Activated naive CD4-positive, alpha-beta T cell treated with anti-CD3 and anti-CD28 coated beads, Interleukin-2, amount 10 ng/mL, durations not matched to agents 7 days and 5 days (primary cell): ENCODE measurements around the gene DYSF.
"Not testable (repeated sequence)": the region's sequence is repeated elsewhere in the genome, so short reads cannot be mapped to it uniquely, and the experiment has no call there.

Experiments used
- CTCF ChIA-PET: fragments of 350-600 bp; sonication (Branson Sonifier 250); formaldehyde crosslinking; loops from one replicate; lab custom pipeline; 2021; ENCODE audit warnings: antibody characterized with exemption; lab: Charles Lee
- DNase-seq: peaks from one replicate; pipeline ENCODE4 v3.0.0-alpha.2; 2020
- H3K27ac Mint-ChIP-seq: one replicate; pipeline ENCODE4 v1.8.0; 2021; ENCODE audit warnings: mild to moderate bottlenecking, moderate library complexity, mixed read lengths
- H3K27me3 Mint-ChIP-seq: one replicate; pipeline ENCODE4 v1.8.0; 2021; ENCODE audit warnings: mild to moderate bottlenecking, mixed read lengths
- H3K36me3 Mint-ChIP-seq: one replicate; pipeline ENCODE4 v1.8.0; 2021; ENCODE audit warnings: mixed read lengths
- H3K4me1 Mint-ChIP-seq: one replicate; pipeline ENCODE4 v1.8.0; 2021; ENCODE audit warnings: mixed read lengths
- H3K4me3 Mint-ChIP-seq: one replicate; pipeline ENCODE4 v1.8.0; 2021; ENCODE audit warnings: mild to moderate bottlenecking, moderate library complexity, mixed read lengths
- H3K9me3 Mint-ChIP-seq: one replicate; pipeline ENCODE4 v1.8.0; 2021; ENCODE audit warnings: mixed read lengths

DYSF gene

DNA sequence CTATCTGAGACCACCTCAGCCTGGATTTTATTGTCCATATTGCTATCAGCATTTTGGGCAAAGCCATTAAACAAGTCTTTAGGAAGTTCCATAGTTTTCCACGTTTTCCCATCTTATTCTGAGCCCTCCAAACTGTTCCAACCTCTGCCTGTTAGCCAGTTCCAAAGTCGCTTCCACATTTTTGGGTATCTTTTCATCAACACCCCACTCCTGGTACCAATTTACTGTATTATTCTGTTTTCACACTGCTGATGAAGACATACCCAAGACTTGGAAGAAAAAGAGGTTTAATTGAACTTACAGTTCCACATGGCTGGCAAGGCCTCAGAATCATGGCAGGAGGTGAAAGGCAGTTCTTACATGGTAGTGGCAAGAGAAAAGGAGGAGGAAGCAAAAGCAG is 204.9 kb downstream of the DYSF start:
- peaks cover 12% of the 10 kb centered on the region for H3K9me3 Mint-ChIP-seq
- CTCF ChIA-PET, H3K36me3 Mint-ChIP-seq, H3K4me3 Mint-ChIP-seq, DNase-seq, H3K4me1 Mint-ChIP-seq, H3K27me3 Mint-ChIP-seq, H3K27ac Mint-ChIP-seq: not testable (repeated sequence)

DNA sequence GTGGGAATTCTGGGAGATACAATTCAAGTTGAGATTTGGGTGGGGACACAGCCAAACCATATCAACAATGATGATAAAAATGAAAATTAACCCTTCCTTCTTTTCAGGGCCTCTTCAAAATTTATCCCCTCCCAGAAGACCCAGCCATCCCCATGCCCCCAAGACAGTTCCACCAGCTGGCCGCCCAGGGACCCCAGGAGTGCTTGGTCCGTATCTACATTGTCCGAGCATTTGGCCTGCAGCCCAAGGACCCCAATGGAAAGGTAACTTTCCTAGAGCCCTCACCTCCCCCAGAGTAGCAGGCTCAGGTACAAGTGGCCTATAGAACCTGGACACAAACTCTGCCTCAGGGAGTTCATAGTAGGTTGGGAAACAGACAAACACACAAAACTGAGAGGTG is 205.4 kb downstream of the DYSF start:
- Mint-ChIP-seq H3K4me1 (no peaks in the 10 kb centered on the region), H3K9me3 (peaks cover 12% of the 10 kb centered on the region), H3K4me3 (no peak overlapping the region), H3K27me3 (peaks cover 6% of the 10 kb centered on the region), H3K36me3 (no peaks in the 10 kb centered on the region), H3K27ac (no peak overlapping the region)
- CTCF ChIA-PET = no interaction called here
- no peak for DNase-seq

DNA sequence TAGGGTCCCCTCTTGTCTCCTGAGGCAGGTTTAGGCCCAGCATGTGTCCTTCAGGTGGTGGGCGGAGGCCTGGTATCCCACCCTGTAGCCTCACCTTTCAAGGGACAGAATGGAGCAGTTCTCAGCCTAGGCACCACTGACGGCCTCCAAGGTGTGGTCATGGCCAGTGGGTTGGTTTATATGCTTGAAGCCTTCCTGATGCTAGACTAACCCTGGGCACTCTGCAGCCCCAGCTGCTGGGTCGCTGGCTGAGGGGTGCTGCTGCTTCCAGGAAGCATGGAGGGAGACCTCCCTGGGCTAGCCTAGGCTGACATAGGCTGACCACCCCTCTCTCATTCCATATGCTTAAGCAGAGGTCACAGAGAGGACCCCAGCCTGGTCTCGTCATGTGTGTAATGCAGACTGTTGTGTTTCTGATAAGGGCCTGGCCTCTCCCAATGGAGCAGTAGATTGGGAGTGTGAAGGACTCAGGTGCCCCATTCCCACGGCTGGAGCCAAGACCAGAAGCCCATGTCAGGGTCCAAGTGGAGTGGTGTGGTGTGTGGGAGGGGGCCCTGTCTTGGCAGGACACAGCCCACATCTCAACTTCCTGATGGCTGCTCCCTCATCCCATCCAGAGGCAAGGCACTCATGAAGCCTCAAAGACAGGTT is 206.6 kb downstream of the DYSF start:
- peaks cover 12% of the 10 kb centered on the region for H3K9me3 Mint-ChIP-seq
- H3K4me3 Mint-ChIP-seq = no peak overlapping the region
- DNase-seq = no peak
- H3K36me3 Mint-ChIP-seq = no peaks in the 10 kb centered on the region
- CTCF ChIA-PET = no interaction called here
- H3K27ac Mint-ChIP-seq = no peak overlapping the region
- peaks cover 6% of the 10 kb centered on the region for H3K27me3 Mint-ChIP-seq
- H3K4me1 Mint-ChIP-seq = no peaks in the 10 kb centered on the region

DNA sequence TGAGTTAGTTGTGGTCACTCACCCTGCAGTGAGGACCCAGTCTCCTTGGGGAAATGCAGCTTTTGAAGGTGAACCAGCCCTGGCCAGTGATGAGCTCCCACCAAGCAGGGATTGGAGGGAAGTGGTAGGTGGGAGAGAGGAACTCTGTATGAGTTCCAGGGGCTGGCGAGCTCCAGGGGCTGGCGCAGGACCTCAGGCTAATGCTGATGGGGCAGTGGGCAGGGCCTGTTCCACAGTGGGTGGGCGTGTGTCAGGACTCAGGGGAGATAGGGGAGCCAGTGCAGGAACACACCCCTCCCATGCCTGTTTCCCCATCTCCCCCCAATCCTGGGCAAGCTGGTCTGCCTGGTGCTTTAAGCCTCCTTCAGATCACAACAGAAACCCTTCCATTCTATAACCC is 208.4 kb downstream of the DYSF start:
- Mint-ChIP-seq H3K9me3 (peaks cover 12% of the 10 kb centered on the region), H3K27me3 (no peaks in the 10 kb centered on the region), H3K4me3 (no peak overlapping the region), H3K36me3 (no peaks in the 10 kb centered on the region), H3K4me1 (no peaks in the 10 kb centered on the region), H3K27ac (no peak overlapping the region)
- CTCF ChIA-PET = no interaction called here
- DNase-seq = no peak

DNA sequence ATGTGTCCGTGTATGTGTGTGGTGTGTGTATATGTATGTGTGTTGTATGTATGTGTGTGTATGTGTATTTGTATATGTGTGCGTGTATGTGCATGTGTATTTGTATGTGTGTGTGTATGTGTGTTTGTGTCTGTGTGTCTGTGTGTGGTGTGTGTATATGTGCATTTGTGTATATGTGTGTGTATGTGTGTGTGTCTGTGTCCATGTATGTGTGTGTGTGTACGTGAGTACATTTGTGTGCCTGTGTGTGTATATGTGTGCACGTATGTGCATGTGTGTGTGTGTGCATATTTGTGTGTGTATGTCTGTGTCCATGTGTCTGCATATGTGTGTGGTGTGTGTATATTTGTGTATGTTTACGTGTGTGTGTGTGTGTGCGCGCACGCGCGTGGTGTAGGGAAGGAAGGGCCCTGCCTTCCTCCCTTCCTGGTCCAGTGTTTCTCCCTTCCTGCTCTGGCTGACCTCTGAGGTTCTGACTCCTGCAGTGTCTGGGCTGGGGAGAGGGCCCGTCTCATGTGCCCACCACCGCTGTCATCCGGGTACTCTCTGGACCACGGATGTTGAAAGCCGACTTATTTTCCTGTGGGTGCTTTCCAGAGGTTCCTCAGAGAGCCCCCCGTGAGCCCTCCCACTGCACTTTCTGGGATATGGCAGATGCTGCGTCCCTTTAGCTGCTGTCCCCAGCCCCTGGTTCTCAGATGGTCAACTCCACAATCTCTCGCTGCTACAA is 209.5 kb downstream of the DYSF start:
- no peaks in the 10 kb centered on the region for H3K4me1 Mint-ChIP-seq
- CTCF ChIA-PET = no interaction called here
- peaks cover 12% of the 10 kb centered on the region for H3K9me3 Mint-ChIP-seq
- no peak overlapping the region for H3K27ac Mint-ChIP-seq
- H3K4me3 Mint-ChIP-seq = no peak overlapping the region
- H3K27me3 Mint-ChIP-seq = no peaks in the 10 kb centered on the region
- H3K36me3 Mint-ChIP-seq = no peaks in the 10 kb centered on the region
- no peak for DNase-seq

DNA sequence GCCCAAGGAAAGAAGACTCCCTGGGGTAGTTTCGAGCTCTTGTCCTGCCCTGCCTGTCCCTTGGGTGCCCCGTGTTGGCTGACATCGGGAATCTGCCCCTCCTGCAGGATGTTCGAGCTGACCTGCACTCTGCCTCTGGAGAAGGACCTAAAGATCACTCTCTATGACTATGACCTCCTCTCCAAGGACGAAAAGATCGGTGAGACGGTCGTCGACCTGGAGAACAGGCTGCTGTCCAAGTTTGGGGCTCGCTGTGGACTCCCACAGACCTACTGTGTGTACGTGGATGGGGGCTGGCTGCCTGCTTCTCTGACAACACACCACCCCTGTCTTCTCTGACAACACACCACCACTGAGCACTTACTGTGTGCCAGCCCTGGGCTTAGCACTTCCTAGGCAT is 210.8 kb downstream of the DYSF start:
- Mint-ChIP-seq H3K9me3 (peaks cover 2% of the 10 kb centered on the region), H3K27me3 (no peaks in the 10 kb centered on the region), H3K4me1 (no peaks in the 10 kb centered on the region), H3K4me3 (no peak overlapping the region), H3K27ac (no peak overlapping the region), H3K36me3 (no peaks in the 10 kb centered on the region)
- DNase-seq = no peak
- CTCF ChIA-PET = no interaction called here

DNA sequence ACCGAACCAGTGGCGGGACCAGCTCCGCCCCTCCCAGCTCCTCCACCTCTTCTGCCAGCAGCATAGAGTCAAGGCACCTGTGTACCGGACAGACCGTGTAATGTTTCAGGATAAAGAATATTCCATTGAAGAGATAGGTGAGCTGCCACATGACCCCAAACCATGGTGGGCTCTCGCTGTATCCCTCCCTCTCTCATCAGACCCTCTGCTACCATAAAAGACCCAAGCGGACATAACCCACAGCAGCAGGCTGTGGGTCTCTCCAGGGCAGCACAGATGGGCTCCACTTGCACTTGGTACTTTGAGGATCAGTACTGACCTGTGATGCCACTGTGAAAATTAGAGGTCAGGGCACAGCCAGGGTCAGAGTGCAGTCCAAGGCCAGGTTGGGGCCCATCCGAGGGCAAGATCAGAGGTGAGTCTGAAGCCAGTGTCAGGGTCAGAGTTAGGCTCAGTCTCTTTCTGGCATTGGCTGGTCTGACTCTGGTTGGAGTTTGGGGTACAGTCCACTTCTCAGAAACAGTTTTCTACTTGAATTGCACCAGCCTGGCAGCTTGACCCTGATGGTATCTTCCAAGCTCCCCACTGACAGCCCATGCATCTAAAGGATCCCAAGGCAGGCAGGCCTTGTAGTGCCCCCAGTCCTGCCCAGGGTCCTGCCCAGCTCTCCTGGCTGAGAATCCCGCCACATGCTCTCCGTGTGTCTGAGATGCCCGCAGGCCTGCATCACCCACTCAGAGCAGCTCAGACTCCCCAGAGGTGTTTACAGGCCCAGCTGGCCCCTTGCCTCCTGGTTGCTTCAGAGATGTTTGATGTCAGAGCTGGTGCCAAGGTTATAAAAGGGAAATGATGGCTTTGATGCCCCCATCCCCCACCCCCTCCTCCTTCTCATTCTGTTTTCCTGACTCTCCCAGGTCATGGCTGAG is 212.1 kb downstream of the DYSF start:
- DNase-seq = no peak
- H3K4me1 Mint-ChIP-seq = no peaks in the 10 kb centered on the region
- CTCF ChIA-PET = no interaction called here
- no peaks in the 10 kb centered on the region for H3K9me3 Mint-ChIP-seq
- H3K36me3 Mint-ChIP-seq = no peaks in the 10 kb centered on the region
- no peak overlapping the region for H3K27ac Mint-ChIP-seq
- H3K4me3 Mint-ChIP-seq = no peak overlapping the region
- H3K27me3 Mint-ChIP-seq = no peaks in the 10 kb centered on the region

DNA sequence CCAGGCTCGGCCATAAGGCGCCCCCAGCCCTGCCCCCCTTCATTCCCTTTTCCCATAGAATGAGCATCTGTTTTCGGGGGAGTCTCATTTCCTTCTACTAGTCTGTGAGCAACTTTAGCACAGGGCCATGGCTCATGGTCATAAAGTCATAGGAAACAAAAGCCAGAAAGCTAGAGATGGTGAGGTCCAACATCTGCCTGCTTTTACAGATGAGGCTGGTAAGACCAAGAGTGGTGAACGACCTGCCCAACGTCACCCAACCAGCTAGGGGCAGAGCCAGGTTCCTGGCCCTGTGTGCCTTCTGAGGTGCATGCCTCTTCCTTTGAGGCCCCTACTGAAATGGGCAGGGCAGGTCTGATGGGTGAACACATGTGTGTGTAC is 212.7 kb downstream of the DYSF start:
- Mint-ChIP-seq H3K4me1 (no peaks in the 10 kb centered on the region), H3K36me3 (no peaks in the 10 kb centered on the region), H3K27me3 (no peaks in the 10 kb centered on the region), H3K4me3 (no peak overlapping the region), H3K9me3 (no peaks in the 10 kb centered on the region), H3K27ac (no peak overlapping the region)
- DNase-seq = no peak
- CTCF ChIA-PET = no interaction called here

DNA sequence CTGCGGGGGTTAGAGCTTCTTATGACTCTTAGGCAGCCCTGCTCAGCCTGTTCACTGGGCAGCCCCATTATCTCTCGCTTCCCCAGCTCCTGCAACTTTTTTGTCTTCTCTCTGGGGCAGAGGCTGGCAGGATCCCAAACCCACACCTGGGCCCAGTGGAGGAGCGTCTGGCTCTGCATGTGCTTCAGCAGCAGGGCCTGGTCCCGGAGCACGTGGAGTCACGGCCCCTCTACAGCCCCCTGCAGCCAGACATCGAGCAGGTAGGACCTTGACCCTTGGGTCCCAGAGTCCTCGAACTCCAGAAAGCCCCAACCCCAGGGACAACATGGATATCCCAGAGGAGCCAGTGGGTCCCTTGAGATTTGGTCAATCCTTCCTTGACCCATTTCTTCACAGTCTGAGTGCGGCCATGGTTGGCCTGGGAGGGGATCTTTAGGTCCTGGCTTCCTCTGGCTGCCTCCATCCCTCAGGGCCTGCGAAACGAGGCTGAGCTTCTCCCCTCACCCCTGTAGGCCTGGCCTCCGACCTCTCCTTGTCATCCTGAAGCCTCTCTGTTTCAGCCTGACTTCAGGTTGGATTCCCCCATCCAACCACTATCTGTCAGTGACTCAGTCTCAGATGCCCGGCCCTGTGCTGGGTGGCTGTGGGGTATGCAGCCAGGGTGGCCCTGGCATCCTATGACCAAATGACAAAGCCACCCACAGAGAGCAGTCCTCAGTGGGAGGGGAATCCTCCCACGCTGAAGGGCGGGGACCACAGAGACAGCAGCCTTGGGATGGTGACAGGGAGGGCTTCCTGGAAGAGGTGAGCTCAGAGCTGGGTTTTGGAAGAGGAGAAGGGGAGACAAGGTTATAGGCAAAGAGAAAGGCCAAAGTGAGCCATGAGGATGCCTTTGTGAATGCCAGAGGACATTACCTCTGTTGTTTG is 214.2 kb downstream of the DYSF start:
- no peaks in the 10 kb centered on the region for H3K9me3 Mint-ChIP-seq
- CTCF ChIA-PET = no interaction called here
- no peak for DNase-seq
- H3K27ac Mint-ChIP-seq = no peak overlapping the region
- no peak overlapping the region for H3K4me3 Mint-ChIP-seq
- H3K27me3 Mint-ChIP-seq = no peaks in the 10 kb centered on the region
- H3K4me1 Mint-ChIP-seq = no peaks in the 10 kb centered on the region
- H3K36me3 Mint-ChIP-seq = no peaks in the 10 kb centered on the region

DNA sequence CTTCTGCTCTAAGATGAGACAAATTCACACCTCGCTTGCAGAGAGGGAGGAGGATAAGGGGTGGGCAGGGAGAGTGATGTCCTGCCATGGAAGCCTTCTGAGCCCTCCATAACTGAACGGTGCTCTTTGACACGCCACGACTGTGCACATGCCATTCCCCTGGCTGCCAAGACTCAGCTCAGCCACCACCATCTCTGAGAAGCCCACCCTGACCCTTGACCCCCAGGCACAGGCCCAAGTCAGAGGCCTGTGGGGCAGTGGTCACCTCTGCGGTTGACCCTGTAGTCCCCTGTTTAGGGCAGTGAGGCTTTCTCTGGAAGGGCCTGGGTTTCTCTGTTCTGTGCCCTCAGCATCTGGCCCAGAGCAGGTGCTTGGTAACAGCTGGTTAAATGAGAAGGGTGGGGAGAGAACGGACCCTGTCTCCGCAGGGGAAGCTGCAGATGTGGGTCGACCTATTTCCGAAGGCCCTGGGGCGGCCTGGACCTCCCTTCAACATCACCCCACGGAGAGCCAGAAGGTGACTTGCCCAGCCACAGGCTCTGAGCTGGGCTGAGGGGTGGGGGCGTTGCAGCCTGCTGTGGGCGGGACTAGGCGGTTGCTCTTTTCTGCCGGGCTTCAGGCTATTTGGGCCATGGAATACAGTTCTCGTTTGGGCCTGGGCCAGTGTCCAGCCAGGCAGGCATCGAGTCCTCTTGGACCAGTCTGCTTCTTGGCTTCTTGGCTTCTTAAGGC is 215.1 kb downstream of the DYSF start:
- H3K4me3 Mint-ChIP-seq = no peak overlapping the region
- no peaks in the 10 kb centered on the region for H3K36me3 Mint-ChIP-seq
- H3K4me1 Mint-ChIP-seq = no peaks in the 10 kb centered on the region
- CTCF ChIA-PET = no interaction called here
- H3K27ac Mint-ChIP-seq = no peak overlapping the region
- no peaks in the 10 kb centered on the region for H3K9me3 Mint-ChIP-seq
- DNase-seq = no peak
- H3K27me3 Mint-ChIP-seq = no peaks in the 10 kb centered on the region

DNA sequence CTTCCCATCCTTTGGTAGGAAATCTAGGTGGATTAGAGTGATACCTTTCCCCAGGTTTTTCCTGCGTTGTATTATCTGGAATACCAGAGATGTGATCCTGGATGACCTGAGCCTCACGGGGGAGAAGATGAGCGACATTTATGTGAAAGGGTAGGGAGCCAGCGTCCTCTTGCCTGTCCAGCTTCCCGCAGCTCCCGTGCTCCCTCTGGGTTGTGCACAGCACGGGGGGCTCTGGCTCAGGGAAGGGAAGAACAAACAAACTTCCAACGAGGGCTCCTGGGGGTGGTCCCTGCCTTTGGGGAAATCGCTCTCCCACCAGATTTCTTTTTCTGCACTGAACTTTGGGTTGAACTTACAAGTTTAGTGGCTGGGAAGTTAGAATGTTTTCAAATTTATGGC is 215.7 kb downstream of the DYSF start:
- Mint-ChIP-seq H3K27ac (no peak overlapping the region), H3K27me3 (no peaks in the 10 kb centered on the region), H3K36me3 (no peaks in the 10 kb centered on the region), H3K4me3 (no peak overlapping the region), H3K4me1 (no peaks in the 10 kb centered on the region), H3K9me3 (no peaks in the 10 kb centered on the region)
- DNase-seq = no peak
- CTCF ChIA-PET = no interaction called here

DNA sequence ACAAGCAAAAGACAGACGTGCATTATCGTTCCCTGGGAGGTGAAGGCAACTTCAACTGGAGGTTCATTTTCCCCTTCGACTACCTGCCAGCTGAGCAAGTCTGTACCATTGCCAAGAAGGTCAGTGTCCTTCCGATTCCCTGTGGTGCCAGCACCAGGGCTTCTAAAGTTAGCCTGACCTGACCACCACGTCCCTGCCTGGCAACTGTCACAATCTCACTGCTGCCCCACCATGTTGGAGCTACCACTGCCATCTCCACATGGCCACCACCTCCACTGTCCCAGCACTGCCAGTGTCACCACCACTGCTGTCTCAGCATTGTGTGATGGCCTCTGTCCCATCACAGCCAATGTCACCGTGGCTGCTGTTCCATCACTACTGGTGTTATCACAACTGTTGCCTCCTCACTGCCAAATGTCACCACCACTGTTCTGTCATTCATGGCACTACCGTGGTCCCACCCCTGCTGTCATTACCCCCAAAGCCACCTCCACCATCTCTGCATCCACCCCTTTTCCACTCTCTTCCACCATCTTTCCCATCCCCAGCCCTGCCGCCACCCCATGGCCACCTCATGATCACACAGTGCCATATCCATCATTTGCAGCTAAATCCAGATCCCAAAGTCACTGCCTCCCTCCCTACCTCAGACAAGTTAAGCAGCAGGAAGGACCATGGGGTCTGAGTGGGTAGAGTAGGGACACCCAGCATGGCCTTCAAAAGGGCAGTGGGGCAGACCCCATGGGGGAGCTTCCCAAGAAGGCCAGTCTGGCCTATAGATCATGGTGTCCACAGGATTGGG is 216.5 kb downstream of the DYSF start:
- CTCF ChIA-PET = no interaction called here
- H3K4me3 Mint-ChIP-seq = no peak overlapping the region
- H3K27ac Mint-ChIP-seq = no peak overlapping the region
- H3K4me1 Mint-ChIP-seq = no peaks in the 10 kb centered on the region
- H3K9me3 Mint-ChIP-seq = no peaks in the 10 kb centered on the region
- H3K36me3 Mint-ChIP-seq = no peaks in the 10 kb centered on the region
- no peak for DNase-seq
- no peaks in the 10 kb centered on the region for H3K27me3 Mint-ChIP-seq

DNA sequence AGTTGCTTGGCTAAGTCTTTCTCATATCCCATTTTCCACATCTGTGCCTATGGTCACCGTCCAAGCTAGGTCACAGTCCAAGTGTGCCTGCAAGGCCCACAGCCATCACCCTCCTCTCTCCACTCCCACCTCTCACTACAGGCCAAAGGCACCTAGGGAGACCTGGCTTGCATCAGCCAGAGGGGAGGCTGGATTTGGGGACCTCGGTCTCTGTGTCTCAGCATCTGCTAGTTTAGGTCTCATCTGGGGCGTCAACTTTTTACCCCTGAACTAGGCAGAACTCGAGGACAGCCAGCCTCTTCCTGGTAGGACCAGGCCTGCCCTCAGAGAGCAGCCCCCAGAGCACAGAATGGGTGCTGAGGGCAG is 217.1 kb downstream of the DYSF start:
- Mint-ChIP-seq H3K27me3 (no peaks in the 10 kb centered on the region), H3K36me3 (no peaks in the 10 kb centered on the region), H3K4me3 (no peak overlapping the region), H3K9me3 (no peaks in the 10 kb centered on the region), H3K27ac (no peak overlapping the region), H3K4me1 (no peaks in the 10 kb centered on the region)
- no peak for DNase-seq
- CTCF ChIA-PET = no interaction called here
